SK-N-SH (cell line): ENCODE data around the gene CPSF3.

Experiments used
- CTCF ChIP-seq: fragments of 200-600 bp; sonication (generic); IDR thresholded peaks from 2 replicates; pipeline ENCODE4 v1.6.1; 2017; ENCODE audit warnings: antibody characterized with exemption, mild to moderate bottlenecking, moderate library complexity
- TEAD4 ChIP-seq: IDR thresholded peaks from 2 replicates; pipeline ENCODE4 v1.4.0; 2012; ENCODE audit warnings: mild to moderate bottlenecking, borderline replicate concordance; ENCODE audit not compliant: insufficient read depth
- USF1 ChIP-seq: IDR thresholded peaks from 2 replicates; pipeline ENCODE4 v1.4.0; 2012; ENCODE audit warnings: low read depth, borderline replicate concordance

- TF ChIP-seq TEAD4 = no peak
- no peak for TF ChIP-seq CTCF
- no peak for TF ChIP-seq USF1
These were observed 37.6 kb upstream of the CPSF3 start for GRCh38 chr2:9385841-9386240.
